Measurements from ENCODE around the gene LY9. TPM values are rescaled to one million over a fixed set of nuclear protein-coding genes. Genes with fewer than 3 reads are reported as not detected.

LY9 gene
- total and polyA plus RNA-seq, 9 of the 15 experiments (the other 6 are each of a cell fraction or from before 2014, with no cell fraction given) = not detected

DNA sequence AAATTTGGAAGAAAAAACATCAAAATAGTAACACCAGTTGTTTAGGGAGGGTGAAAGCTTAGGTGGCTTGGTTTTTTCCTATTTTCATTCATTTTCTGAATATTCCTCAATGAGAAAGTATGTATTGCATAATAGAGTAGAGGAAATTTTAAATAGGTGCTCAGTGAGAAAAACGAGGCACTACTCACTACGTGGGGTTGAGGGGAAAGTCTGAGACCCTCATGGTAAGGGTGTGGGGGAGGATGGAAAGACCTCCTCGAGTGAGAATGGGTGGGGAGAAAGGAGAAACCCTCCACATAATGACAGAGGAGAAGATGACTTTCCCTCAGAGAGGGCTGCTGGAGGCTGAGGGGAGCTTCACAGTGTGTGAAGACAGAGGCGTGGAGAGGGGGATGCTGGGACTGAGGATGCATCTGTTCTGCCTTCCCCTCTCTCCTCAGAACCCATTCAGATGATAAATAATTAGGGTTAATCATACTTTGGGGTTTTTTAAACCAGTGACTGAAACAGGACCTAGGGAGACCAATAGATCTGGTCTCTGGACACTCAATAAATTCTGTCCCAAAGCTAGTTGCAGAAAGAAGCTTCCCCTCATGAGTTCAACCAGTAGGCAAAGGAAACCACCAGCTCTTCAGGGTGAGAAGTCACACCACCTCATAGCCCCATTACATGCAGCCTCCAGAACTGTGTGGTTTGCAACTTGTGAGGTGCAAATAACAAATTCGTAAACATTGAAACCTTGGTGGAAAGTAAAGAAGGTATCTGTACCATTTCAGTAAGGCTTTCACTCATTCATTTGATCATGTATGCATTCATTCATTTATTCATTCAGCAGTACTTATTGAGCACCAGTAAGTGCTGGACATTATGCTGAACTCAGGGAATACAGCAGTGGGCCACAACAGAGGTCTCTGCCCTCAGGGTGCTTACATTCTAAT lies 39.8 kb upstream of the LY9 start:
- H3K9ac ChIP-seq (ENCODE audit: insufficient read depth in 1 of 2, low read depth in 2 of 2, low read length in 2 of 2) = no peak overlapping the region
- H4K20me1 ChIP-seq (replicated peaks; ENCODE audit: control insufficient read depth, insufficient read depth, low read length) = no peaks in the 10 kb centered on the region
- no peaks in the 10 kb centered on the region for H3K9me3 ChIP-seq (replicated peaks; ENCODE audit: control insufficient read depth, insufficient read depth, low read depth, low read length)
- no peak overlapping the region for H3K4me3 ChIP-seq
- H3K36me3 ChIP-seq (ENCODE audit: control insufficient read depth, insufficient read depth, low read length) = no peaks in the 10 kb centered on the region
- no peak overlapping the region for H2AFZ ChIP-seq (ENCODE audit: low read depth, low read length)
- no peak overlapping the region for H3K4me2 ChIP-seq (ENCODE audit: insufficient read depth, low read length)
- ChIA-PET POLR2A (interaction anchor here (0.6 to 0.9 kb wide), 2 partner anchors 11 to 1429 kb away, joined by 3 to 4 read pairs; no protein-coding TSS in a partner anchor), CTCF (ENCODE audit: low intra/inter-chr PET ratio) (no interaction called here)
- ATAC-seq = no peak
- no peak for FAIRE-seq
- no peak overlapping the region for H3K27ac ChIP-seq (ENCODE audit: extremely low read depth, low read depth, low read length)
- H3K9me1 ChIP-seq (ENCODE audit: control insufficient read depth, insufficient read depth, low read length) = no peaks in the 10 kb centered on the region
- no peak for TF ChIP-seq RBM15 (IDR thresholded peaks at IDR 0.05; ENCODE audit: insufficient read depth, low read length)
- 0 out of 2 replicates have a peak, but pooled peaks have one; percentile 10 for TF ChIP-seq ZNF316 (IDR thresholded peaks at IDR 0.05)
- no peak for TF ChIP-seq ZNF395 (CRISPR knock-in tag; IDR thresholded peaks at IDR 0.05)
- no peak for TF ChIP-seq PHB (CRISPR knock-in tag; IDR thresholded peaks at IDR 0.05)
- TF ChIP-seq ELK3 (CRISPR knock-in tag; IDR thresholded peaks at IDR 0.05) = no peak
- TF ChIP-seq TAL1 (IDR thresholded peaks at IDR 0.05) = no peak
- TF ChIP-seq CEBPG (CRISPR knock-in tag; IDR thresholded peaks at IDR 0.05) = no peak
- peak; percentile 14 to 58; a peak in 1 of 4 replicates for TF ChIP-seq CEBPG (tag; conservative IDR thresholded peaks at IDR 0.05 in 1 of 2, IDR thresholded peaks at IDR 0.05 in 1 of 2)
- no peak for TF ChIP-seq HDGF (IDR thresholded peaks at IDR 0.05)
- TF ChIP-seq GATAD2B (IDR thresholded peaks at IDR 0.05; ENCODE audit: borderline replicate concordance) = no peak
- TF ChIP-seq ELF1 (tag; IDR thresholded peaks at IDR 0.05) = no peak
- TF ChIP-seq SIN3A (IDR thresholded peaks at IDR 0.05; ENCODE audit: borderline replicate concordance in 2 of 2, control insufficient read depth in 1 of 2, low read depth in 2 of 2, low read length in 2 of 2) = no peak
- no peak for TF ChIP-seq THRAP3 (IDR thresholded peaks at IDR 0.05; ENCODE audit: borderline replicate concordance)
- TF ChIP-seq GTF2E2 (tag; IDR thresholded peaks at IDR 0.05) = no peak
- TF ChIP-seq CBFA2T3 (IDR thresholded peaks at IDR 0.05) = no peak
- TF ChIP-seq TCF7 (IDR thresholded peaks at IDR 0.05; ENCODE audit: borderline replicate concordance) = no peak
- no peak for TF ChIP-seq NFE2L1 (tag; IDR thresholded peaks at IDR 0.05; ENCODE audit: borderline replicate concordance, low read depth)
- TF ChIP-seq RBM34 (IDR thresholded peaks at IDR 0.05; ENCODE audit: borderline replicate concordance, insufficient read depth, low read length) = no peak
- peaks cover 4 to 10% of the 10 kb centered on the region in 2 experiments; a peak in 2 of 5 replicates for H3K27me3 ChIP-seq (ENCODE audit: control insufficient read depth in 2 of 2, insufficient read depth in 2 of 2, low read length in 2 of 2)
- WGBS (ENCODE audit: insufficient coverage, low coverage, missing lambda C conversion rate) = 0% methylated on average over 5 of the region's 5 CpGs
- no peaks in the 10 kb centered on the region for H3K4me1 ChIP-seq (replicated peaks in 1 of 2; ENCODE audit: control insufficient read depth in 2 of 2, insufficient read depth in 2 of 2, low read length in 2 of 2)
- no peaks in the 10 kb centered on the region for H3K79me2 ChIP-seq (ENCODE audit: control insufficient read depth, insufficient read depth, low read length)
- intact Hi-C loops (cut with micrococcal nuclease) = no loop called here
- DNase-seq (ENCODE audit: extremely low read depth in 1 of 4, low spot score in 3 of 4) = no peak
- in situ Hi-C loops (cut with MboI) = no loop called here
- BruUV-seq (replicated peaks) = no TSS peak

All from K562 (cell line).